Esophagus (tissue), 2 donors: ENCODE measurements around the gene DCAF12L2. TPM values are rescaled to one million over a fixed set of nuclear protein-coding genes. Genes with fewer than 3 reads are reported as not detected.

Experiments used
- H3K27ac ChIP-seq, 2 donors: one replicate each; pipeline ENCODE4 v1.5.1; 2013; ENCODE audit warnings: low read depth in 2 of 2, mild to moderate bottlenecking in 2 of 2, inconsistent platforms in 1 of 2, low read length in 1 of 2, moderate library complexity in 1 of 2
- H3K27me3 ChIP-seq, 2 donors: one replicate each; pipeline ENCODE4 v1.6.1; 2013; ENCODE audit warnings: low read length in 2 of 2, control low read depth in 1 of 2, mild to moderate bottlenecking in 1 of 2; ENCODE audit not compliant: insufficient read depth in 2 of 2, control insufficient read depth in 1 of 2
- H3K36me3 ChIP-seq, 2 donors: one replicate each; pipeline ENCODE4 v1.6.1; 2013; ENCODE audit warnings: low read length in 1 of 2; ENCODE audit not compliant: control insufficient read depth in 2 of 2, insufficient read depth in 2 of 2
- H3K4me1 ChIP-seq, 2 donors: one replicate each; pipeline ENCODE4 v1.6.1; 2013; ENCODE audit warnings: low read length in 1 of 2; ENCODE audit not compliant: control insufficient read depth in 2 of 2, insufficient read depth in 2 of 2
- H3K4me3 ChIP-seq, 2 donors: one replicate each; pipeline ENCODE4 v1.5.1; 2013; ENCODE audit warnings: low read length in 2 of 2, mild to moderate bottlenecking in 2 of 2, low read depth in 1 of 2, moderate library complexity in 1 of 2
- H3K9me3 ChIP-seq, 2 donors: one replicate each; pipeline ENCODE4 v1.6.1; 2013; ENCODE audit warnings: mild to moderate bottlenecking in 2 of 2, low read depth in 1 of 2, low read length in 1 of 2, moderate library complexity in 1 of 2; ENCODE audit not compliant: control insufficient read depth in 2 of 2, insufficient read depth in 1 of 2
- WGBS, 2 donors: extraction: QIAGEN DNeasy Blood & Tissue Kit; methylation state at CpG; one replicate each; pipeline ENCODE4 v1.1.7; 2013; 5-methylcytosine and 5-hydroxymethylcytosine counted together
- polyA plus RNA-seq, 2 donors: library from polyadenylated mRNA; stranded (reverse); fragments of 200-250 nt; gene quantifications; one replicate each; pipeline ENCODE4 v1.2.3, GENCODE V29; 2013
- donor health status: healthy with polysubstance abuse.
- donor health status: Bipolar disorder and iron deficiency.

The DCAF12L2 gene
- polyA plus RNA-seq, 2 donors, result 0.02 to 0.16 TPM

DNA sequence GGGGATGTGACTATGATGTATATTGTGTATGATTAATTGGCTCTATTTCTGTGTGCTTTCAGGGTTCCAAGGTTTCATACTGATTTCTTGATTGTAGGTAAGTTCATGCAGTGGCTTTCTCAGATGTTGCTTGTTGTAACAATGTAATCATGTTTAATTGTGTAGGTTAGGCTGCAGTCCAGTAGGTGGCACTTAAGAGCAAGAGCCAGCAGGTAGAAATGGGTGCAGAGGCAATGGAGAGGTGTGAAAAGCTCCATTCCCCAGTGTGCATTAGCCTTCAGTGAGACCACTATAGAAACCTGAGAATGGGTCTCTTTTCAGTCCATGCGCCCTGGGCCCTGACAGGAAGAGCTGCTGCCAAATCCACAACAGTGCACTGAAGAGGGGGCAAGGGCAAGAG is 28.2 kb downstream of the DCAF12L2 start:
- H3K27me3 ChIP-seq, result no peaks in the 10 kb centered on the region
- H3K4me1 ChIP-seq, result no peaks in the 10 kb centered on the region
- H3K27ac ChIP-seq, result no peak overlapping the region
- whole genome bisulfite sequencing, 2 donors, result 80 to 84% methylated on average over 1 of the region's 1 CpG
- no peak overlapping the region for H3K4me3 ChIP-seq
- H3K9me3 ChIP-seq, result peaks cover 0 to 2% of the 10 kb centered on the region in 2 donors
- H3K36me3 ChIP-seq, result no peaks in the 10 kb centered on the region

DNA sequence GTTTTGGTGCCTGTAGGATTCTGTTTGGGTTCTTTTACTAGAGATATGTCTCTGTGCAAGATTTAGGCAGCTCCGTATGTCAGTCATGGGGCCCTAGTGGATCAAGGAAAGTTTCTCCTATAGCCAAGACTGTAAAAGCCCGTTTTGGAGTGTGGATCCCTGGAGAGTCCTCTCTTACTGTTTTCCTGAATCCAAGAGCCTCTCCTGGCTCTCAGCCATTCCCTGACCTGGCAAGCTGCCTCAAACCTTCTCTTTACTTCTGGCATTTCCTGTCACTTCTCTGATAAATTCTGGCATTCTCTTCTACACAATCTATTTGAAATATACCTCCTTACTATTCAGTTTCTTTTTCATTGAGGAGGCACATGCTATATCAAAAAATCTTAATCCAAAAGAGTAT is 41.4 kb downstream of the DCAF12L2 start:
- H3K27ac ChIP-seq, result no peak overlapping the region
- peaks cover 0 to 3% of the 10 kb centered on the region in 2 donors for H3K4me1 ChIP-seq
- 47 to 48% methylated on average over 2 of the region's 2 CpGs for WGBS, 2 donors
- H3K36me3 ChIP-seq, result no peaks in the 10 kb centered on the region
- H3K4me3 ChIP-seq, result no peak overlapping the region
- H3K9me3 ChIP-seq, result peaks cover 0 to 3% of the 10 kb centered on the region in 2 donors
- no peaks in the 10 kb centered on the region for H3K27me3 ChIP-seq
